Activated CD4-positive, alpha-beta T cell treated with anti-CD3 and anti-CD28 coated beads for 36 hours (primary cell): ENCODE results near the gene TCF4. TPM values are rescaled to one million over a fixed set of nuclear protein-coding genes. Genes with fewer than 3 reads are reported as not detected.

Source experiments
- ATAC-seq: fragments of 200-7000 bp; cut with Tn5 transposase; one replicate; pipeline ENCODE4 v1.10.0; 2021; ENCODE audit warnings: mild to moderate bottlenecking, moderate library complexity
- CTCF ChIA-PET: fragments of 350-600 bp; sonication (Branson Sonifier 250); formaldehyde crosslinking; loops from one replicate; lab custom pipeline; 2021; ENCODE audit warnings: antibody characterized with exemption; lab: Charles Lee
- POLR2A ChIA-PET: fragments of 350-600 bp; sonication (Branson Sonifier 250); formaldehyde crosslinking; loops from one replicate; lab custom pipeline; 2021; ENCODE audit warnings: antibody characterized with exemption, inconsistent platforms; lab: Charles Lee
- DNase-seq: peaks from one replicate; pipeline ENCODE4 v3.0.0-alpha.2; 2020
- H3K27ac Mint-ChIP-seq: one replicate; pipeline ENCODE4 v1.8.0; 2021; ENCODE audit warnings: mixed read lengths
- H3K27me3 Mint-ChIP-seq: one replicate; pipeline ENCODE4 v1.8.0; 2021; ENCODE audit warnings: mixed read lengths
- H3K36me3 Mint-ChIP-seq: one replicate; pipeline ENCODE4 v1.8.0; 2021; ENCODE audit warnings: low read depth, mixed read lengths
- H3K4me1 Mint-ChIP-seq: one replicate; pipeline ENCODE4 v1.8.0; 2021; ENCODE audit warnings: mixed read lengths
- H3K4me3 Mint-ChIP-seq: one replicate; pipeline ENCODE4 v1.8.0; 2021; ENCODE audit warnings: mild to moderate bottlenecking, moderate library complexity, mixed read lengths
- H3K9me3 Mint-ChIP-seq: one replicate; pipeline ENCODE4 v1.8.0; 2021; ENCODE audit warnings: low read depth, mixed read lengths
- intact Hi-C, 2 experiments: fragments of 100-400 bp; cut with DNase I in 1 of 2; cut with micrococcal nuclease in 1 of 2; formaldehyde crosslinking; loops; one replicate each; pipeline versions ENCODE4 v1.14.2 to v1.15.1; 2022 to 2024; cut with DNase I, micrococcal nuclease
- total RNA-seq, 2 experiments: library from RNA; stranded (reverse); gene quantifications; one replicate each; pipeline ENCODE4 v1.2.3, GENCODE V29; 2021

TCF4 gene
- total RNA-seq, 2 experiments from 2014 or later, result 0.69 to 1.9 TPM

DNA sequence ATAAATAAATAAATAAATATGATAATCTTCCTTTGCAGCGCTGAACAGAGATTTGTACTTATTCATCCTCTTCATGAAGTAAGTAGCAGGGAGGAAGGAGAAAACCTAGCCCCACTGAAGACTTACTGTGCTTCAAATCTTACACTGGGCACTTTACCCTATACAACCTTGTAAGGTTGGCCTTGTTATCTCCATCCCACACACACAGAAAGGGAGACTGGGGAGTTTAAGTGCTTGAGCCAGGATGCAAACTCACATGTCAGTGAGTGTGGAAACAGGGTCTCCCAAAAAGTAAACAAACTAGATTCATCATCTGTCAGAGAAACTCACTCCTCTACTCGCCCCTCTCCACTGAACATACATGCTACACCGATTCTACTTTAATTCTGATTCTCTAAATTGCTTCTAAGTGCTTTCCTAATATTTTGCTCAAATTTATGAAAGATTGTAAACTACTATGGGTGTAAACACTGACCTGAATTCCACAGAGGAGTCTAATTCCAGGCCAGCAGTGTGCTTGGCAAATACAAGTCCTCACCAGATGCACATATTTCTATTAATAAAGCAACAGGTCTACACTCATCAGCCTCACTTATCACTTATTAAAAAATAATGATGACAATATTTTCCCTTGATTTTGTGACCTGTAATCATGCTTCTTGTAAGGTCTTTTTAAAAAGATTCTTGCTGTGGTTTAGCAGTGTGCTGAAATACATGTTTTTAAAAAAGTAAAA, 155.5 kb downstream of the TCF4 start:
- H3K27ac Mint-ChIP-seq, result no peak overlapping the region
- peaks cover 3% of the 10 kb centered on the region for H3K27me3 Mint-ChIP-seq
- H3K36me3 Mint-ChIP-seq, result peaks cover 1% of the 10 kb centered on the region
- CTCF ChIA-PET, result no interaction called here
- H3K9me3 Mint-ChIP-seq, result no peaks in the 10 kb centered on the region
- POLR2A ChIA-PET, result no interaction called here
- no peak for ATAC-seq
- intact Hi-C loops, result no loop called here
- no peaks in the 10 kb centered on the region for H3K4me1 Mint-ChIP-seq
- no peak for DNase-seq
- no peak overlapping the region for H3K4me3 Mint-ChIP-seq

- peaks cover 2% of the 10 kb centered on the region for H3K27me3 Mint-ChIP-seq
- ChIA-PET POLR2A (no interaction called here), CTCF (interaction anchor here (0.8 kb wide), 1 partner anchor 10 kb away, joined by 3 read pairs; no protein-coding TSS in a partner anchor)
- ATAC-seq (no peak), DNase-seq (no peak)
- H3K9me3 Mint-ChIP-seq, result no peaks in the 10 kb centered on the region
- peaks cover 1% of the 10 kb centered on the region for H3K36me3 Mint-ChIP-seq
- no peak overlapping the region for H3K4me3 Mint-ChIP-seq
- no peaks in the 10 kb centered on the region for H3K4me1 Mint-ChIP-seq
- intact Hi-C loops, result no loop called here
- H3K27ac Mint-ChIP-seq, result no peak overlapping the region
These were observed 158.0 kb downstream of the TCF4 start for GRCh38 chr18:55430026-55430425.

DNA sequence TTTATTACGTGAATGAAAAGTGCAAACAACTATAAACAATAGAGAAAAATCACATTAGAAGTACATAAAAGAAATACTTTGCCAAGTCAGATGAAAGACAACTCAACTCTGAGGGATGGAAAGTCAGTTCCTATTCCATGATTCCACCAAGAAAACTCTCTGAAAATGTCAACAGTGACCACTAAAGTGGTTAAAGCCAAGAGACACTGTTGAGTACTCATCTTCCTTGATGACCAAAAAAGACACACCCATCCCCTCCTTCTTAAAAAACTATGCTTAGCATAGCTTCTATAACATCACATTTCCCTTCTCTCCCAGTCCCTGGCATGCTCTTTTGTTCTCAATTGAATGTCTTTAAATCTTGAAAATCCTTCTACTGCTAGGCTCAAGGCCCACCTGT, 160.0 kb downstream of the TCF4 start:
- DNase-seq, result no peak
- peaks cover 6% of the 10 kb centered on the region for H3K27me3 Mint-ChIP-seq
- intact Hi-C loops, result no loop called here
- CTCF ChIA-PET, result interaction anchor here (1.3 kb wide), 1 partner anchor 12 kb away, joined by 3 read pairs; no protein-coding TSS in a partner anchor
- no peaks in the 10 kb centered on the region for H3K9me3 Mint-ChIP-seq
- no peak for ATAC-seq
- peaks cover 1% of the 10 kb centered on the region for H3K36me3 Mint-ChIP-seq
- POLR2A ChIA-PET, result interaction anchor here (0.6 kb wide), 1 partner anchor 505 kb away, joined by 3 read pairs; no protein-coding TSS in a partner anchor
- H3K27ac Mint-ChIP-seq, result no peak overlapping the region
- H3K4me1 Mint-ChIP-seq, result no peaks in the 10 kb centered on the region
- H3K4me3 Mint-ChIP-seq, result no peak overlapping the region

DNA sequence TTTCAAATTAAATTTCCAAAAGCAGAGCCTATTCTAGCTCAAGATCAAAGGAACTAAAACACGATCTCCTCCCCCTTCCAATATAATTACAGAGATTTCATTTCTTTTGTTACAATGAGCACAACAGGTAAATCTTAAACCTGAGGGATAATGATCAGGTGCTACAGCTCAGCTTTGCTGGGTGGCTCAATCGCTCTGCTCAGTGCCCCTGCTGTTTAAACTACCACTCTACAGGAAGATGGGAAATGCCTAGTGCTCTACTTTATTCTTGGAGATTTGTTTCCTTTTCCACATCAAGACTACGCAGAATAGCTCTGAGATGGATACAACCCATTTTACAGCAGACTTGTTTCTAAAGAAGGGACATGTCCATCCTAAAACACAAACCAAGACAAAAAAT, 162.3 kb downstream of the TCF4 start:
- no peaks in the 10 kb centered on the region for H3K9me3 Mint-ChIP-seq
- intact Hi-C loops, result no loop called here
- ChIA-PET CTCF (interaction anchor here (1.4 to 1.6 kb wide), 2 partner anchors 10 to 108 kb away, joined by 3 to 4 read pairs; no protein-coding TSS in a partner anchor), POLR2A (no interaction called here)
- H3K36me3 Mint-ChIP-seq, result no peaks in the 10 kb centered on the region
- no peak overlapping the region for H3K27ac Mint-ChIP-seq
- H3K4me1 Mint-ChIP-seq, result no peaks in the 10 kb centered on the region
- H3K27me3 Mint-ChIP-seq, result peaks cover 8% of the 10 kb centered on the region
- H3K4me3 Mint-ChIP-seq, result no peak overlapping the region
- no peak for DNase-seq
- ATAC-seq, result no peak

DNA sequence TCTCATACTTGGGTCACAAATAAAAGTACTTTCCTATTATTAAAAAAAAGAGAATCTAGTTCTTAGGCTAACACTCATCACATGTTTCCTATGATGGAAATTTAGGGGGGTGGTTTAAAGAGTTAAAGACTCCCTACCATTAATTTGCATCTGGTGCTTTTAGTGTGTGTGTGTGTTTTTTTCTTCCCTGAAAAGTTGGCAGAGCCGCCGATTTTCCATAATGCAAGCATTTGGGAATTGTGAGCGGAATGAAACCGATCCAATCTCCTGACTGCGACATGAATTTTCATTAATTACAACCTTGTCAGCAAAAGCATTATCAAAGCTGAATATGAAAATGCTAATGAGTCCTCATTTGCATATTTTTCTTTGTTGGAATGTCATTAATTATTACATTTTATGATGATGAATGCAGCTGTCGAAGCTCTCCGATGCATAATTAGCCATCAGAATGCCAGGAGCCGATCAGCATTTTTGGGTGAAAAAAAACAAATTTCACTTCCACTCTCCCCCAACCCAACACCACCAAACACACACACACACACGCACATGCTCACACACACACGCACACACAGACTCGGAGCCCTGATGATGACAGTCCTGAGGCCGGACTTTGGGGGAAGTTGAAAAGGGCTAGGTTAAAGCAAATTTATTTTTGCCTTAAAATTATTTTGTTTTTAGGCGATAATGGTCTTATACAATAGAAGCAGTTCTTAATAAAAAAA, 165.4 kb downstream of the TCF4 start:
- intact Hi-C loops, result no loop called here
- H3K27ac Mint-ChIP-seq, result no peak overlapping the region
- peaks cover 6% of the 10 kb centered on the region for H3K4me1 Mint-ChIP-seq
- CTCF ChIA-PET, result no interaction called here
- no peak for DNase-seq
- H3K4me3 Mint-ChIP-seq, result no peak overlapping the region
- peaks cover 10% of the 10 kb centered on the region for H3K27me3 Mint-ChIP-seq
- POLR2A ChIA-PET, result no interaction called here
- no peak for ATAC-seq
- no peaks in the 10 kb centered on the region for H3K9me3 Mint-ChIP-seq
- H3K36me3 Mint-ChIP-seq, result no peaks in the 10 kb centered on the region

GRCh38 chr18:55421615-55422419, 166.2 kb downstream of the TCF4 start:
- no peak overlapping the region for H3K27ac Mint-ChIP-seq
- ChIA-PET CTCF (no interaction called here), POLR2A (no interaction called here)
- no peaks in the 10 kb centered on the region for H3K9me3 Mint-ChIP-seq
- peaks cover 11% of the 10 kb centered on the region for H3K27me3 Mint-ChIP-seq
- H3K36me3 Mint-ChIP-seq, result no peaks in the 10 kb centered on the region
- DNase-seq (no peak), ATAC-seq (no peak)
- H3K4me3 Mint-ChIP-seq, result no peak overlapping the region
- H3K4me1 Mint-ChIP-seq, result peaks cover 6% of the 10 kb centered on the region
- intact Hi-C loops, result no loop called here

DNA sequence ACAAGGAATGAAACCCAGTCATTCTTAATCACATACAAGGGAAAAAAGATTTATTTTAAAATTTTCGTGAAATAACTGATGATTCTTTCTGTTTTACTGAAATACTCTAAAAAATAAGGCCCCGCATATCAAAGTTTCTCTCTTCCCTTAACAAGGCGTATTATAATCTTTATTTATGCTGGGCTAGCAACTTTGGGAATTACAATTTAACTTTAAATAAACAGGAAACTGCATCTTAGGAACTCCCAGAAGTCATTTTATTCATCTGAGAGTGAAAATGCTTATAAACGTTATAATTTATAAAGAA, 166.7 kb downstream of the TCF4 start:
- Mint-ChIP-seq H3K36me3 (no peaks in the 10 kb centered on the region), H3K27me3 (peaks cover 11% of the 10 kb centered on the region), H3K4me3 (no peak overlapping the region), H3K27ac (no peak overlapping the region), H3K4me1 (peaks cover 6% of the 10 kb centered on the region), H3K9me3 (no peaks in the 10 kb centered on the region)
- DNase-seq, result no peak
- ChIA-PET POLR2A (no interaction called here), CTCF (no interaction called here)
- ATAC-seq, result no peak
- intact Hi-C loops, result no loop called here

- ChIA-PET POLR2A (no interaction called here), CTCF (no interaction called here)
- intact Hi-C loops, result no loop called here
- ATAC-seq (no peak), DNase-seq (no peak)
- Mint-ChIP-seq H3K9me3 (no peaks in the 10 kb centered on the region), H3K4me1 (peaks cover 6% of the 10 kb centered on the region), H3K27ac (no peak overlapping the region), H3K27me3 (peaks cover 11% of the 10 kb centered on the region), H3K36me3 (no peaks in the 10 kb centered on the region), H3K4me3 (no peak overlapping the region)
These were observed 167.2 kb downstream of the TCF4 start for GRCh38 chr18:55420665-55421307.

DNA sequence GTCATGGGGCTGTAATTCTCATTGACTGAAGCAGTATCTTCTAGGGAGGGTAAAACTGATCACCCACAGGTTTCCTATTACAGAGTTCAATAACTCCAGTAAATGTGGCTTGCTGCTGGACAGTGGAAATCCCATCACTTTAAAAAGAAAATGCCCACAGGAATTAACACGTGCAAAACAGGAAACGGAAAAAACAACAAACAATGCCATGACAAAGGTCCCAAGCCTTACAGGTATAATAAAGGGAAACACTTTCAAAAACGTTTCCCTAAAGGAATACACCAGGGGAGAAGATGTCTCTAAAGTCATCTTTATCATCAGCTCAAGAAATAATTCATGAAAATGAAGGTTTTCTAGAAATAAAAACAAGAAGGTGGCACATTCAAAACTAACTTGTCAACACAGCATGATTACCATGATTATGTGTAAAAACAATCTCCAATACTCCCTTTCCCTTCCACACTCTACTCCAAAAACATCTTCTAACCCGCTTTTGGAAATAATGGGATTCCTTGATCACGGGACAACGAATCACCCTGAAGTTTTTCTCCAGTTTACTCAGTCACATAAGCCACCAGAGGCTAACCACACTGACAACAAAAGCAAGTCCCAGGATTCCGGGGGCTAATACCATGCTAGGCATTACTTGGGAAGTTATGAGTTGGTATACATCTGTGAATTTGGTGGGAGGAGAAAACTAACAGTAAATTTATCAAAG, 167.9 kb downstream of the TCF4 start:
- no peak for DNase-seq
- H3K4me3 Mint-ChIP-seq, result no peak overlapping the region
- H3K9me3 Mint-ChIP-seq, result no peaks in the 10 kb centered on the region
- no peaks in the 10 kb centered on the region for H3K36me3 Mint-ChIP-seq
- no peak for ATAC-seq
- no peak overlapping the region for H3K27ac Mint-ChIP-seq
- POLR2A ChIA-PET, result no interaction called here
- CTCF ChIA-PET, result no interaction called here
- peaks cover 6% of the 10 kb centered on the region for H3K4me1 Mint-ChIP-seq
- intact Hi-C loops, result loop anchor here (5.0 to 10.0 kb wide), 2 partner anchors 167 to 1295 kb away; partner anchors contain the start of gene TCF4 (in 2 of the 2)
- H3K27me3 Mint-ChIP-seq, result peaks cover 10% of the 10 kb centered on the region

- Mint-ChIP-seq H3K36me3 (no peaks in the 10 kb centered on the region), H3K27ac (no peak overlapping the region), H3K27me3 (peaks cover 10% of the 10 kb centered on the region), H3K4me3 (no peak overlapping the region), H3K4me1 (peaks cover 6% of the 10 kb centered on the region), H3K9me3 (no peaks in the 10 kb centered on the region)
- ATAC-seq, result no peak
- ChIA-PET CTCF (interaction anchor here (1.2 kb wide), 1 partner anchor 40 kb away, joined by 3 read pairs; no protein-coding TSS in a partner anchor), POLR2A (no interaction called here)
- intact Hi-C loops, result loop anchor here (5.0 to 10.0 kb wide), 2 partner anchors 168 to 1295 kb away; partner anchors contain the start of gene TCF4 (in 2 of the 2)
- DNase-seq, result no peak
These were observed 168.7 kb downstream of the TCF4 start for GRCh38 chr18:55419132-55419946.
